Adrenal gland (tissue), 5 donors: ENCODE data around the gene RBMS1.

Experiments
- POLR2A ChIP-seq, 2 donors: fragments of 450-650 bp; IDR thresholded peaks; one replicate each; pipeline ENCODE4 v1.6.1; 2017; ENCODE audit warnings: antibody characterized with exemption in 2 of 2, mild to moderate bottlenecking in 2 of 2, moderate library complexity in 1 of 2
- TF ChIP-seq, protein P1 (sequence below), 6 experiments: fragments of 450-650 bp in 4 of 6; fragments of 200-600 bp in 2 of 6; sonication (generic) in 1 of 6; IDR thresholded peaks; 1 replicate in 5 of 6; 2 replicates in 1 of 6; pipeline versions ENCODE4 v1.5.1 to v1.8.0; 2016 to 2021; ENCODE audit warnings: antibody characterized with exemption in 6 of 6, mild to moderate bottlenecking in 2 of 6, moderate library complexity in 1 of 6
- donor health status: DM: no; HTN: no; CAD: no.

- TF ChIP-seq, protein P1, sequence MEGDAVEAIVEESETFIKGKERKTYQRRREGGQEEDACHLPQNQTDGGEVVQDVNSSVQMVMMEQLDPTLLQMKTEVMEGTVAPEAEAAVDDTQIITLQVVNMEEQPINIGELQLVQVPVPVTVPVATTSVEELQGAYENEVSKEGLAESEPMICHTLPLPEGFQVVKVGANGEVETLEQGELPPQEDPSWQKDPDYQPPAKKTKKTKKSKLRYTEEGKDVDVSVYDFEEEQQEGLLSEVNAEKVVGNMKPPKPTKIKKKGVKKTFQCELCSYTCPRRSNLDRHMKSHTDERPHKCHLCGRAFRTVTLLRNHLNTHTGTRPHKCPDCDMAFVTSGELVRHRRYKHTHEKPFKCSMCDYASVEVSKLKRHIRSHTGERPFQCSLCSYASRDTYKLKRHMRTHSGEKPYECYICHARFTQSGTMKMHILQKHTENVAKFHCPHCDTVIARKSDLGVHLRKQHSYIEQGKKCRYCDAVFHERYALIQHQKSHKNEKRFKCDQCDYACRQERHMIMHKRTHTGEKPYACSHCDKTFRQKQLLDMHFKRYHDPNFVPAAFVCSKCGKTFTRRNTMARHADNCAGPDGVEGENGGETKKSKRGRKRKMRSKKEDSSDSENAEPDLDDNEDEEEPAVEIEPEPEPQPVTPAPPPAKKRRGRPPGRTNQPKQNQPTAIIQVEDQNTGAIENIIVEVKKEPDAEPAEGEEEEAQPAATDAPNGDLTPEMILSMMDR (IDR thresholded peaks at IDR 0.05): no peak
- TF ChIP-seq POLR2A (IDR thresholded peaks at IDR 0.05): no peak
Measured at GRCh38 chr2:160534996-160535395, 41.4 kb upstream of the RBMS1 start.
